ENCODE results near the gene DSCAML1.

DSCAML1 gene

DNA sequence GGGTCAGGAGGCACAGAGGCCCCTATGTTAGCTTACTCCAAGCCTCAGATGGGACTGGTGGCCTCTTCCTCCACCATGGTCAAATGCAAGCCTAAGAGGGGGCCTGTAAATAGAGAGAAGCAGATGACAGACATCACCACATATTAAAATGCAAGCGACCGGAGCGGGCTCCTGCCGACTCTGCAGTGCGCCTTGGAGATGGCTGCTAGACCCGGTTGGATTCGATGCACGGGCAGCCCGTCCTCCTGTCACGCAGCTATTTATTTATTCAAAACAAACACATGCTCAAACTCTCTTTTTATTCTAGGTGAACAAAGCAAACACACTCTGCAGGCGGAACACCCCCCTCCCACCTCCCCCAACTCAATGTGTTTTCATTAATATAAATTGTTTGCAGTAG lies 208.0 kb downstream of the DSCAML1 start:
- TF ChIP-seq, protein P1, sequence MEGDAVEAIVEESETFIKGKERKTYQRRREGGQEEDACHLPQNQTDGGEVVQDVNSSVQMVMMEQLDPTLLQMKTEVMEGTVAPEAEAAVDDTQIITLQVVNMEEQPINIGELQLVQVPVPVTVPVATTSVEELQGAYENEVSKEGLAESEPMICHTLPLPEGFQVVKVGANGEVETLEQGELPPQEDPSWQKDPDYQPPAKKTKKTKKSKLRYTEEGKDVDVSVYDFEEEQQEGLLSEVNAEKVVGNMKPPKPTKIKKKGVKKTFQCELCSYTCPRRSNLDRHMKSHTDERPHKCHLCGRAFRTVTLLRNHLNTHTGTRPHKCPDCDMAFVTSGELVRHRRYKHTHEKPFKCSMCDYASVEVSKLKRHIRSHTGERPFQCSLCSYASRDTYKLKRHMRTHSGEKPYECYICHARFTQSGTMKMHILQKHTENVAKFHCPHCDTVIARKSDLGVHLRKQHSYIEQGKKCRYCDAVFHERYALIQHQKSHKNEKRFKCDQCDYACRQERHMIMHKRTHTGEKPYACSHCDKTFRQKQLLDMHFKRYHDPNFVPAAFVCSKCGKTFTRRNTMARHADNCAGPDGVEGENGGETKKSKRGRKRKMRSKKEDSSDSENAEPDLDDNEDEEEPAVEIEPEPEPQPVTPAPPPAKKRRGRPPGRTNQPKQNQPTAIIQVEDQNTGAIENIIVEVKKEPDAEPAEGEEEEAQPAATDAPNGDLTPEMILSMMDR (IDR thresholded peaks at IDR 0.05; ENCODE audit: low read depth, low read length, missing control alignments), result no peak
- DNase-seq (ENCODE audit: extremely low read depth, low read depth), result no peak
- no peak overlapping the region for H3K4me3 ChIP-seq (replicated peaks; ENCODE audit: low read depth, low read length)

DNA sequence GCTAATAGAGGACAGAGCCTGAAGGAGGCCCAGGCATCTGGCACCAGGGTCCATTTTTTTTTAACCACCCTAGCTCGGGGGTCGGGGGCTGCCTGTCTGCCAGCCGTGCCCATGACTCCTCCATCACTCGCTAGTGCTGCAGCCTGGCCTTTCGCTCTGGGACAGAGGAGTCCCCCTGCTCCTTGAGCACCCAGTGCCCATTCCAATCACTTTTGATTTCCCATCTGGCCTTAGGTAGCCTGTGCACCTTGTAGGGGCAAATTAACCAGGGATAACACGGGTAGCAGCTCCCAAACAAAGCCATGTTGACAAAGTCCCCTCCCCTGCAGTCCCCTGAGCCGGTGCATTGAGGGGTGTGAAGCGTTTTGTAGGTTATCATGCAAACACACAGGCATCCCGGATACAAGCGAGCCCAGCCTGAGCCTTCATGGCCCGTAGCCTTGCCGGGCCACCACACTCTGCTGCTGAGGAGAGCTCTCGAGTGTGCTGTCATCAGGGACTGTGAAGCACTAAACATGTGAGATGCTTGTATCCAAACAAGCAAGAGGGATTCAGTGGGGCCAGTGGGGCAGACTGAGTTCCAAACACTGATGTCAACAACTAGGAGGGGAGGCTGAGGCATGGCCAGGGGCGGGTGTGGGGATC lies 208.7 kb downstream of the DSCAML1 start:
- DNase-seq (ENCODE audit: extremely low read depth, low read depth), result no peak
- TF ChIP-seq, protein P1 (IDR thresholded peaks at IDR 0.05; ENCODE audit: low read depth, low read length, missing control alignments), result no peak
- H3K4me3 ChIP-seq (replicated peaks; ENCODE audit: low read depth, low read length), result no peak overlapping the region

DNA sequence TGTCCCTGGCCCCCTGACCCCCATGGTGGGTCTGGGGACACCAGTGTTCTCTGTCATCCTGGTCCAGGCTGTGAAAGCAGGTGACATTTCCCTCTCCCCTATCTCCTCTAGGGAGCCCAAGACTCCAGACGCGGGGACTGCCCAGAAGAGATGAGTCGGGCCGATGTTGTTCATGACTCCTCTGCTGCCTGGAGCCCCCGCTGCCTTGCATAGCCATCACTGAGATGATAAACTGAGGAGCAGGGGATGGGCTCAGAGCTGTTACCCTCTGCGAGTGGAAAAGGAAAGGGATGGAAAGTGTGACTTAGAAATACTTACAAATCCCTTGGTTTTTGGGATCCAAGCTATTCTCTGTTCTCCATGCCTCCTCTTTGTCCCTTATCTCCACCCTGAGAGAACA lies 209.6 kb downstream of the DSCAML1 start:
- no peak overlapping the region for H3K4me3 ChIP-seq (replicated peaks; ENCODE audit: low read depth, low read length)
- no peak for DNase-seq (ENCODE audit: extremely low read depth, low read depth)
- TF ChIP-seq, protein P1 (IDR thresholded peaks at IDR 0.05; ENCODE audit: low read depth, low read length, missing control alignments), result no peak

DNA sequence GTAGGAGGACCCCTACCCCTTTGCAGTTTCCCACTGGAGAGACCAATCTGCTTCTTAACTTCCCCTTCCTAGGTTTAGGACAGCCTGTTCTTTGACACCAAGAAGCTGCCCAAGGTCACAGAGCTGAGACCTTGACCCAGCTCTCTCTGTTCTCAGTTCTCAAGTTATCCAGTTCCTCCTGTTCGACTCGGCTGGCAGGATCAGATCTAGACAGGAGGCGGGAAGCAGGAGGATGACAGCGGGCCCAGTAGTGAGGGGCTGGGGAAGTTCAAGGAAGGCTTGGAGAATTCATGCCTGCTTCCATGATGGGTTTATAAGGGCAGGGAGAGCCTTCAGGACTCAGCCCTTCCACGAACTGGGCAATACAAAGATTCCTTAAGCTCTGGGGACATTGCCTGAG lies 210.6 kb downstream of the DSCAML1 start:
- H3K4me3 ChIP-seq (replicated peaks; ENCODE audit: low read depth, low read length), result no peak overlapping the region
- DNase-seq (ENCODE audit: extremely low read depth, low read depth), result no peak
- TF ChIP-seq, protein P1 (IDR thresholded peaks at IDR 0.05; ENCODE audit: low read depth, low read length, missing control alignments), result no peak

DNA sequence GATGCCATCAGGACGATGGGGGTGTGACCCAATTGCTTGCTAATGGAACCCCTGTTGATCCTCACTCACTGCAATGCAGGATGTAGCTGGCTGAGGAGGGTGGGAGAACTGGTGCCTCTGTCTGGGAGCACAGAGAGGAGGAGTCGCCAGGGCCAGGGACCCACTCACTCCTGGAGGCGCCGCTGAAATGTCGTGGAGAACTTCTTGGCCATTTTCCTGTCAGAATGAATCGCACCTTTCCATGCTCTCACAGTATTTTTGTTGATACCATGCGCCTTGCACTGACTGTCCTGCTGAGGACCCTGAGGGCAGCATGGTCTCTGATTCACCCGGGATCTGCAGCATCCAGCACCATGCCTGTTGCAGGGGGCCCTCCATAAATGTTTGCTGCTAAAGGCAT lies 211.4 kb downstream of the DSCAML1 start:
- no peak for DNase-seq (ENCODE audit: extremely low read depth, low read depth)
- no peak overlapping the region for H3K4me3 ChIP-seq (replicated peaks; ENCODE audit: low read depth, low read length)
- TF ChIP-seq, protein P1 (IDR thresholded peaks at IDR 0.05; ENCODE audit: low read depth, low read length, missing control alignments), result no peak

DNA sequence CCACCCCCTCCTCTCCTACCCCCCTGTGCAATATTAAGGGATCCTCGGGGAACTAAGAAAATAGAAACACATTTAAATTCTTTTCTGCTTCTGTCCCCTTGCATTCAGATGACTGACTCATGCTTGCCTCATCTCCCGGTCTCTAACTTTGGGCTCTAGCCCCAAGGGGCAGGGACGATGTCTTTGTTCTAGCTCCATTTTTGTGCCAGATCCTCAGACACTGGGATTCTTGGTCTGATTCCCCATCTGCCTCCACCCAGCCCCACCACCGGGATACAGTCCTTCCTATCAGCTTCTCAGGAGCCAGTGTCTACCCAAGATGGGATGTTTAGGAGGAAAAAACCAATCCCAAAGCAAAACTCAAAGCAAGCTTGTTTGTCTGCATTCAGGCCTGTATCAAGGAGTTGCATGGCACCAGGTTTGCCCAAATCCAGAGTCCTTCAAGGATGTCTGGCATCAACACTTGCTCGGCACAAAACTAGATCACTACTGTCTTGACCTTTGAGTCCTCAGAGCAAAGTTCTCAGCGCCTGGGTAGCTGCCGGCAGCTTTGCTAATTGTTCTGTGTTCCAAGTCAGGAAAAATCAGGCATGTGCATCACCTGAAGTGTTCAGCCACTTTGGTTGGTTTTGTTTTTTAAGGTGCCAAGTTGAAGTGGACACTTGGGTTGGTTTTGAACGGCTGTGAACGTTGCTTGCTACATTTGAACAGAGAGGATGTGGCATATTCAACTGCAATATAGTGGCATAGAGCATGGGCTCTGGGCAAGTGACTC lies 212.8 kb downstream of the DSCAML1 start:
- DNase-seq (ENCODE audit: extremely low read depth, low read depth), result no peak
- H3K4me3 ChIP-seq (replicated peaks; ENCODE audit: low read depth, low read length), result no peak overlapping the region
- TF ChIP-seq, protein P1 (IDR thresholded peaks at IDR 0.05; ENCODE audit: low read depth, low read length, missing control alignments), result no peak
